Neural crest cell (in vitro differentiated cells): ENCODE measurements around the gene IGF2BP2. TPM values are rescaled to one million over a fixed set of nuclear protein-coding genes. Genes with fewer than 3 reads are reported as not detected.
"Not testable (repeated sequence)": the region's sequence is repeated elsewhere in the genome, so short reads cannot be mapped to it uniquely, and the experiment has no call there.

Experiments used
- DNase-seq: peaks from one replicate; pipeline ENCODE4 v3.0.0; 2021; ENCODE audit warnings: low read depth, mixed read lengths, low spot score
- H3K27ac Mint-ChIP-seq: one replicate; pipeline ENCODE4 v1.8.0; 2021; ENCODE audit warnings: mild to moderate bottlenecking, mixed read lengths; ENCODE audit not compliant: unreplicated experiment
- H3K27me3 Mint-ChIP-seq: 2 replicates; pipeline ENCODE4 v1.8.0; 2021; ENCODE audit warnings: low read depth, mild to moderate bottlenecking, mixed read lengths
- H3K36me3 Mint-ChIP-seq: 2 replicates; pipeline ENCODE4 v1.8.0; 2021; ENCODE audit warnings: low read depth, mild to moderate bottlenecking, mixed read lengths
- H3K4me1 Mint-ChIP-seq: 2 replicates; pipeline ENCODE4 v1.8.0; 2021; ENCODE audit warnings: mixed read lengths
- H3K4me3 Mint-ChIP-seq: one replicate; pipeline ENCODE4 v1.8.0; 2021; ENCODE audit warnings: mild to moderate bottlenecking, mixed read lengths
- H3K9me3 Mint-ChIP-seq: 2 replicates; pipeline ENCODE4 v1.8.0; 2021; ENCODE audit warnings: mixed read lengths
- total RNA-seq: library from RNA; stranded (reverse); gene quantifications from 2 replicates; pipeline ENCODE4 v1.2.1, GENCODE V29; 2021
- TF ChIP-seq, protein P1 (sequence below): fragments of 200-600 bp; sonication (generic); conservative IDR thresholded peaks from 2 replicates; pipeline ENCODE4 v1.5.0; 2021; ENCODE audit warnings: antibody characterized with exemption, mild to moderate bottlenecking

The IGF2BP2 gene
- total RNA-seq, 1 donor from 2014 or later = 141 TPM

DNA sequence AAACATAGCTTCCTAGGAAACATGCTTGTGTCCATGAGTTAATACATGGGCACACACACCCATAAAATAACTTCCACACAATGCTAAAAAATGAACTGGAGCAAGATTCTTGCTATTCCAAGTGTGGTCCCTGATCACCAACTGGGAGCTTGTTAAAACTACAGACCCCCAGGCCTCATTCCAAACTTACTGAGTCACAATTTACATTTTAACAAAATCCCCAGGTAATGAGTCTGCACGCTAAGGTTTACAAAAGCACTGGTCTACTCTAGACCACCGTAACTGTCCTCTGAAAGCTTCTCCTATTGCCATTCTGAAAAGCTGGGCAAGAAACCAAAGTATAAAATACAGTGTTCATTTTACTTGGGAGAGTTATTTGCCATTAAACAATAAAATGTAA lies 45.4 kb downstream of the IGF2BP2 start:
- H3K27ac Mint-ChIP-seq = no peak overlapping the region
- peaks cover 51% of the 10 kb centered on the region for H3K4me1 Mint-ChIP-seq

DNA sequence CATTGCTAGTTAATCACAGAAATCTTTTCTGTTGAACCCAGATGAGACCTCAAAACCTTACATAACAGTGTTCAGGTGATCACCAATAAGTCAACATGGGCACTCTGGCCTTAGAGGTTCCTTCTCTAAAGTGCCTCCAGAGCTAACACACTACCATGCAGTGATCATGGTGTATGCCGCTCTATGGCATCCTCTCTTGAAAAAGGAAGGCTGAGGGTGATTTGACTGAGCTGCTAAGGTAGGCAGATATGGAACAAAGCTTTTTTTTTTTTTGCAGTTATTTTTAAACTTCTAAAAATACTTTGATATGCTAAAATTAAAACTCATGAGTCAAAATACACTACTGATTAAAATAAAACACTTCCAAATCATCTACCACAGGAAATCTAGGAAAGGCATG lies 46.0 kb downstream of the IGF2BP2 start:
- H3K9me3 Mint-ChIP-seq = no peaks in the 10 kb centered on the region
- no peaks in the 10 kb centered on the region for H3K27me3 Mint-ChIP-seq
- H3K4me3 Mint-ChIP-seq = no peak overlapping the region
- TF ChIP-seq, protein P1, sequence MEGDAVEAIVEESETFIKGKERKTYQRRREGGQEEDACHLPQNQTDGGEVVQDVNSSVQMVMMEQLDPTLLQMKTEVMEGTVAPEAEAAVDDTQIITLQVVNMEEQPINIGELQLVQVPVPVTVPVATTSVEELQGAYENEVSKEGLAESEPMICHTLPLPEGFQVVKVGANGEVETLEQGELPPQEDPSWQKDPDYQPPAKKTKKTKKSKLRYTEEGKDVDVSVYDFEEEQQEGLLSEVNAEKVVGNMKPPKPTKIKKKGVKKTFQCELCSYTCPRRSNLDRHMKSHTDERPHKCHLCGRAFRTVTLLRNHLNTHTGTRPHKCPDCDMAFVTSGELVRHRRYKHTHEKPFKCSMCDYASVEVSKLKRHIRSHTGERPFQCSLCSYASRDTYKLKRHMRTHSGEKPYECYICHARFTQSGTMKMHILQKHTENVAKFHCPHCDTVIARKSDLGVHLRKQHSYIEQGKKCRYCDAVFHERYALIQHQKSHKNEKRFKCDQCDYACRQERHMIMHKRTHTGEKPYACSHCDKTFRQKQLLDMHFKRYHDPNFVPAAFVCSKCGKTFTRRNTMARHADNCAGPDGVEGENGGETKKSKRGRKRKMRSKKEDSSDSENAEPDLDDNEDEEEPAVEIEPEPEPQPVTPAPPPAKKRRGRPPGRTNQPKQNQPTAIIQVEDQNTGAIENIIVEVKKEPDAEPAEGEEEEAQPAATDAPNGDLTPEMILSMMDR = no peak
- no peak overlapping the region for H3K27ac Mint-ChIP-seq
- no peak for DNase-seq
- peaks cover 52% of the 10 kb centered on the region for H3K4me1 Mint-ChIP-seq
- peaks cover 3% of the 10 kb centered on the region for H3K36me3 Mint-ChIP-seq

More for the DNA sequence above, 45.4 kb downstream of the IGF2BP2 start:
- no peak for DNase-seq
- Mint-ChIP-seq H3K36me3 (peaks cover 6% of the 10 kb centered on the region), H3K27me3 (no peaks in the 10 kb centered on the region), H3K9me3 (no peaks in the 10 kb centered on the region), H3K4me3 (no peak overlapping the region)
- TF ChIP-seq, protein P1 = no peak

DNA sequence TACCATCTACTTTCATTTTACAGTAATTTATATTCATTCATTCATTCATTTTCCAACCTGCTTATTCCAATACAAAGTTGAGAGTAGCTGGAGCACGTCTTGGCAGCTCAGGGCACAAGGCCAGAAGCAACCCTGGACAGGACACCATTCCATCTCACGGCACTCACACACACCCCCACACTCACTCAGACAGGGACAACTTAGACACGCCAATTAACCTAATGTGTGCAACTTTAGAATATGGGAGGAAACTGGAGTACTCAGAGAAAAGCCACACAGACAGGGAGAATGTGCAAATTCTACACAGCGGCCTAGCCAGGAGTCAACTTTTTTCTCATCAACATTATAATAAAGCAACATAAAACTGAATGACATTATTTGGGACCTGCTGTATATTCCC lies 46.7 kb downstream of the IGF2BP2 start:
- Mint-ChIP-seq H3K27me3 (no peaks in the 10 kb centered on the region), H3K4me1 (peaks cover 58% of the 10 kb centered on the region), H3K4me3 (no peak overlapping the region), H3K27ac (no peak overlapping the region), H3K9me3 (no peaks in the 10 kb centered on the region), H3K36me3 (peaks cover 3% of the 10 kb centered on the region)
- no peak for DNase-seq
- TF ChIP-seq, protein P1 = no peak

DNA sequence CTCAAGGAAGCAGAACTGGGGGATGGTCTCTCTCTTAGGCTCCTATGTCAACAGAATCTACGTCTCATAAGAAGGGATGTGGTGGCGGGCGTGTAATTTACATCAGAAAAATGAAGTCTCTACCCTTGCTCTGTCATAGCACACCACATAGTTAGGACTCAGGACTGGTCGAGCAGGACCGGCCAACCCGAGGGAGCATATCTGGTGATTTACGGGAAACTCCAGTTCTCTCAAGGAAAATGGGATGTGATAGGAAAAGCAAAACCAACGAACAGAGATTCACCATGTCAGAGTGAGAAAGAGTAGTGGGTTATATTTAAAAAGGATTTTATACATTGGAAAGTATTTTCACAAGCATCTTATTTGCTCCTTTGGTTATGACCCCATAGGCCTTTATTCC lies 54.7 kb downstream of the IGF2BP2 start:
- TF ChIP-seq, protein P1 = no peak
- Mint-ChIP-seq H3K36me3 (no peaks in the 10 kb centered on the region), H3K4me1 (peaks cover 50% of the 10 kb centered on the region), H3K4me3 (no peak overlapping the region), H3K27me3 (no peaks in the 10 kb centered on the region), H3K27ac (no peak overlapping the region), H3K9me3 (no peaks in the 10 kb centered on the region)
- DNase-seq = no peak

DNA sequence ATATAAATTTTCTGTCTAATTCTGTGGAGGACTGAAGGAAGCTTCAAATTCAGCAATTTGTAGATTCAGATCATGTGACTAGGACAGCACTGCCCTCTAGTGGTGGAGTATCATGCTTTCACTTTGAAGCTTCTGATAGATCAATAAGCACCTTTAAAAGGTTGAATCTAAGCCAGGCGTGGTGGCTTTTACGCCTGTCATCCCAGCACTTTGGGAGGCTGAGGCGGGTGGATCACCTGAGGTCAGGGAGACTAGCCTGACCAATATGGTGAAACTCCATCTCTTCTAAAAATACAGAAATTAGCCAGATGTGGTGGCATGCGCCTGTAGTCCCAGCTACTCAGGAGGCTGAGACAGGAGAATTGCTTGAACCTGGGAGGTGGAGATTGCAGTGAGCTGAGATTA lies 56.3 kb downstream of the IGF2BP2 start:
- H3K9me3 Mint-ChIP-seq, H3K27me3 Mint-ChIP-seq, H3K27ac Mint-ChIP-seq, H3K36me3 Mint-ChIP-seq, H3K4me3 Mint-ChIP-seq: not testable (repeated sequence)
- DNase-seq = peak; percentile 58
- peaks cover 57% of the 10 kb centered on the region for H3K4me1 Mint-ChIP-seq
- TF ChIP-seq, protein P1 = peak; percentile 85
